ENCODE data around the gene C4BPA.

Gene C4BPA

DNA sequence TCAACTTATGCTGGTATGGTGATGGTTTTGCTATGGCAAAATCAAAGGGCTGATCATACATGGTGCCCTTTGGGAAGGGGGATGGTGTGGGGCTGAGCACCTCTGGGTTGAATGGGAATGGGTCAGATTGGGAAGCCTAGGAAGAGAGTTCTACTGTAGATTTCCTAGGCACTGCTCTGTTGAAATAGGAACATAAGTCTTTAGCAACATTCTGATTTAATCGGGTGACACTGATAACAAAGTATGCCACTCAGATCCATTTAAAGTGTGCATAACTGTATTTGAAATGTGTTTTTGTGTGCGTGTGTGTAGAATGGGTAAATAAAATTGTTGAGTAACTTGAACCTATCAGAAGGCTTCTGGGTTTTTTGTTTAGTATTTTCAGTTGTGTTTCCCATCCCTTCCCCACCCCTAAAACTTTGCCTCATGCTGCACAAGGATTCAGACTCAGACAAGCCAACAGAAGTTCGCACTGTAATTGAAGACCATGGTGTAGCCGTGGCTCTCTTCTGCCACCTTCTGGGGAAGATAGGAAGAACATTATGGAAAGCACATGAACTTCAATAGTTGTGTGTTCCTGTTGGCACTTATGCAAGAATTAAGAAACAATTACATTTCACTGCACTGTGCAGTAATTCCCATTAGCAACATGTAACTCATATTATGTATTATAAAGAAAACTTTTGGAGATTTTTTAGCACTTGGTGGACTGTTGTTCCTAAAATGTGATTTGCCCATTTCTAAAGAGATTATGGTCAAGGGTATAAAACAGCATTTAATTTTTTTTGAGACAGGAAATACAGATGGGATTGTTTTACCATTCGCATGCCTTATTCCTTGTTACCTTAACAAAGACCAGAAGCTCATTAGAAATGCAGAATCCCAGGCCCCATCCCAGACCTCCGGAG lies 26.3 kb upstream of the C4BPA start:
- DNase-seq, result peak; percentile 57

DNA sequence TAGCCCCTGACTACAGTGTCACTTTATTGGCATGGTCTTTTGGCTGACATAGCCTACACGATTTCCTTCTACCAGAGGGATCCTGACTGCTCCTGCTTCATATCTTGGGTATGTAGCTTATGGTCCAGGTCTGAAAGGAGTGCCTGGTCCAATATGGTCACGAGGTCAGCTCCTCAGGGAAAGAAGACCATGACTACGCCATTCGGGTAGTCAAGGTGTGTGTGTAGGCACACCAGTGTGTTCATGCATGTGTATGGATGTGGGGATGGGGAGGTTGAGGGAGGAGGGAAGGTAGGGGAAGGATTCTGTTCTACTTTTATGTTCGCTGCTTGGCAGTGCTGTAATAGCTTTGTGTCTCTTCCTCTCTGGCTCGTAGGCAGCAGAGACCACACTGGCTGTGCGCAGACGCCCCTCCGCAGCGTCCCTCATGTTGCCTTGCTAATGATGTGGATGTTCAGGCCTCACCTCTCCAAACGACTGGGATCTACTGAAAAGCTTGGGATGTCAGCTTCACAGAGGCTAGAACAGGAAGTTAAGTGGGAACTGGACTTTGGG lies 25.4 kb upstream of the C4BPA start:
- no peak for DNase-seq

GRCh38 chr1:207079706-207080241 lies 24.3 kb upstream of the C4BPA start:
- DNase-seq, result no peak

DNA sequence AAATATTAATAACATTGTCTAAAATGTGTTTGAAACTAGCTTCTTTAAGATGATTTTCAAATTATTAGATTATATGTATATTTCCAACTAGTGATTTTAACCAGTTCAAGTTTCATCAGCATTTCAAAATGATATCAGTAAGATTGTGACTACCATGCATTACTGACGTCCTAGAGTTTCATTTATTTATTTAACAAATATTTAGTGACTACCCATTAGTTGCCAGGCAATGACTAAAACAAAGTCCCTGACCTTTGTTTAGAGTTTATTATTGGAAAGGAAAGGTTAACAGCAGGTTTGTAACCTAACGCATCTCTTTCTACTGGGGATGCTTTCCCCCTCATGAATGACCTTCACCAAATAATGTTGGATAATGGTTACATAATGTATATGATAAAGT lies 22.9 kb upstream of the C4BPA start:
- no peak for DNase-seq

DNA sequence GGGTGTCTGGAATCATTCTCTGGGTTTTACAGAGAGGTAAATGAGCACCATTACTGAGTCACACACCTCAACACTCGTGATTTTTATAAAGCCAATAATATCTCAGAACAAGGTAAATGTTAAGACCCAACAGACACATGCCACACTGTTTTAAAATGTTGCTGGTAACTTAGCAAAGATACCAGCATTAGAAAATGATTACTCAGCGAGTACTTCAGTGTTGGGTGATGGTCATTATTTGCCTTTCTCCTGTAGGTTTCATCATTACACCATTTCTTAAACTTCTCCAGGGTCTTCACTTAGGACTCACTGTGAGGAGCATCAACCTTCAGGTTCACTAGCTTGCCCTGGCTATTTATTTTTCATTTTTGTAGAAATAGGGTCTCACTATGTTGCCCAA lies 22.2 kb upstream of the C4BPA start:
- DNase-seq, result no peak

DNA sequence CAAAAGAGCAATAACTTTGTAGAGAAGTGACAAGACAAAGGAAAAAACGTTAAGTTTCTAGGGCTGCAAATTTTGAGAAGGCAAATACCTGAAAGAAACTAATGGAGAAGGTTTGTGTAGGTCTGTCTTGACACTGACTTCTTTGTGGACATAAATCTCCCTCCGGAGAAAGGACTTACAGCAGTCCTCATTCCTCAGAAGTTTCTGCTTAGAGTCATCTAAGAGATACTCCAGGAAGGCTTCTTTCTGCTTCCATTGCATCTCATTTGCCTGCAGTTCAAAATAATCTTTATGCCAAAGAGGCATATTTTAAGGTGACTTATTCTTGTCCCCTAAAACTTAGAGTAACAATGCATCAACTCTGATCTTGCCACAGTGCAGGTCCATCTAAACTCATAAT lies 19.8 kb upstream of the C4BPA start:
- no peak for DNase-seq

DNA sequence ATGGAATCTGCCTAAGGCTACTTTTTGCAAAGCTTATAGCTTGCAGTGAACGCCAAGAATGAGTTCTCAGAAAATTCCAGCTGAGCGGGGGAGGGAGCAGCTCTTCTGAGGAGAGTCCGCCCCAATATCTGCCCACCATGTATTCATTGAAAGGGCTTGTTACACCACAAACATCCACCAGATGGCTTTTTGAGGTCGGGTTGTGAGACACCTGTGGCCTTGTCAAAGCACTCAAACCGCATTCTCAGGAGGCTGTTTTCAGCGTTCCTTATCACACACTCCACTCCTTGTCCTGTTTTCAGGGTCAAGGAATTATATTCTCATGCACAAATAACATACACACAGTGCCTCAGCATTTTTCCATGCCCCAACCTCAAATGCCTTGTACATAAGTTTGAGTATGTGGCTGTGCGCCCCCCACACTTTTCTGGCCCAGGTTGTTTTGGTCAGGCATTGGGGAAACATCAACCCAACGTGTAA lies 19.3 kb upstream of the C4BPA start:
- DNase-seq, result peak; percentile 38

- DNase-seq, result no peak
These were observed 18.1 kb upstream of the C4BPA start for GRCh38 chr1:207085887-207086286.

GRCh38 chr1:207088161-207088560 lies 15.9 kb upstream of the C4BPA start:
- no peak for DNase-seq

- peak; percentile 5 for DNase-seq
These were observed 15.1 kb upstream of the C4BPA start, which contains the start of gene C4BPB for GRCh38 chr1:207088701-207089626. Gene C4BPB (plus strand): TSS chr1:207088860. CDS start chr1:207089532, 672 bp downstream.

DNA sequence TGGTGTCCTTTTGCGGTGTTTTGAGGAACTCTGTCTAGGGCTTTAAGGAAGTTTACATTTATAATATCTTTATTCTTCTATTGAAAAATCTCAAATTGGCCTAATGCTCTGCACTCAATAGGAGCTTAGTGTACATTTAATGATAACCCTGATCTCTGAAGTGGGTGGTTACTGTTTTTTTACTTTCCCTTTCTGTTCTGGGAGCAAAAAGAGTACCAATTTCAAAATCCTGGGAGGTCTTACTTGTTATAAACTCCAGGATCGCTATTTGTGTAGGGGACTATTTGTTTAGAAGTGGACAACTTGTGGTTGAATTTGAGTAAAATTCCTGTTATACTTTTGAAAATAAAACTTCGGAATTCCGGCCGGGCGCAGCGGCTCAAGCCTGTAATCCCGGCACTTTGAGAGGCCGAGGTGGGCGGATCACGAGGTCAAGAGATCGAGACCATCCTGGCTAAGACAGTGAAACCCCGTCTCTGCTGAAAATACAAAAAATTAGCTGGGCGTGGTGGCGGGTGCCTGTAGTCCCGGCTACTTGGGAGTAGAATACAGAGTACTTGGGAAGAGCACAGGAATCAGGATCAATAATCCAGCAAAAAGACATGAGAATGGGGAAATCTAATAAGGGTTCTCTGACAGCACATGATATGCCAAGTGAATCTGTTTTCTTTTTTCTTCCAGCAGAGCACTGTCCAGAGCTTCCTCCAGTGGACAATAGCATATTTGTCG lies 14.2 kb upstream of the C4BPA start:
- DNase-seq, result no peak

DNA sequence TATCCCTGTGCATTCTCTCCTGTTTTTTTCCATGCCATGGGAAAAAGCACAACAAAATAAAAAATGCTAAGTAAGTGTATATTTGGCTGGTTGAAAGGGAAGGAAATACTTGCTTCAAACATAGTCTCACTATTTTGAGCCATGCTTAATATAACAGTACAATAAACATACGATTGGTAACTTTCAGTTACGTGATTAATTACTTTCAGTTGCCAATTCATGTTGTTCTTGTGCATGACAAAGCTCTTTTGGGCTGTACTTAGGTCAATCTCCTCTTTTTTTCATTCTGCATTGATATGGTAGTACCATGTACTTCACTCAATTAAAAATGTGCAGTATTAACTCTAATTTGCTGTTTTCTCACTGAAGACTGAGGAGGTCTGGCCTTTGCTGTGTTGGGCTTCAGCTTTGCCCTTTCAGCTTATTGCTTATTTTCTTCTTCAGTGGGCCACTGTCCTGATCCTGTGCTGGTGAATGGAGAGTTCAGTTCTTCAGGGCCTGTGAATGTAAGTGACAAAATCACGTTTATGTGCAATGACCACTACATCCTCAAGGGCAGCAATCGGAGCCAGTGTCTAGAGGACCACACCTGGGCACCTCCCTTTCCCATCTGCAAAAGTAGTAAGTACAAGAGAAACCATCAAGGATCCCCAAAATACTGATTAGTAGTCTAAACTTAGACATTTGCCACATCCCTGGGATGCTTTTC lies 12.7 kb upstream of the C4BPA start:
- no peak for DNase-seq

GRCh38 chr1:207093944-207094343 lies 10.1 kb upstream of the C4BPA start:
- no peak for DNase-seq

GRCh38 chr1:207097871-207098324 lies 6.1 kb upstream of the C4BPA start:
- no peak for DNase-seq

- no peak for DNase-seq
These were observed 2.3 kb upstream of the C4BPA start for GRCh38 chr1:207101720-207102119.

DNA sequence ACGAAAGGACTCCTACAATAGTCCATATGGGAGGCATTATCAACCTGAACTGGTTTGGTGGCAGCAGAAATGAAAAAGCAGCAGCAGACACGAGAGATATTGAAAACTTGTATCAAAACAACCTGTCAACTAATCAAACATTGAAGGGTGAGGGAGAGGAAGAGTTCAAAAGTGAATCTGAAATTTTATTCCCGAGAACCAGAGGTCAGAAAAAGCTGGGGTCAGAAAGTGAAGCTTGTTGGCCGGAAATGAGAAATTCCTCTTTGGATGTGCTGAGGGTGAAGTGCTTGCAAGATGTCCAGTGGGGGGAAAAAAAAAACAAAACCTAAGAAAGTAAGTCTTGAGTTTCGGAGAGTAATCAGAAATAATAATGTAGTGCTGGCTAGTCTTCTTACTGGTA lies 1.9 kb upstream of the C4BPA start:
- no peak for DNase-seq

DNA sequence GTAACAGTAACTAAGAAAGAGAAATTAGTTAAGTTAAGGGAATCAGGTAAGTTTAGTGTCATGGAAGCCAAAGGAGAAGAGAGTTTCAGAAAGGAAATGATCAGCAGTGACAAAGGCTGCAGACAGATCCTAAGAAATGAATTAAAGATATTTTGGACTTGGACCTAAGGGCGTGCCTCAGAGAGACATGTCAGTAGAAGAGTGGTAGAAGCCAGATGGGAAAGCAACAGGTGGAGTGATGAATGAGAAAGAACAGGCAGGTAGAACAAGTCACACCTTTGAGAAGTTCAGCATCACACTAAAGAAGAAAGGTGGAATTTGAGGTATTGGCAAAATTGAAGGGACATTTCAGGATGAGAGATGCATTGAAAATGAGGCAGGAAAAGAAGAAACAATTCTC lies 1.4 kb upstream of the C4BPA start:
- DNase-seq, result no peak

GRCh38 chr1:207109004-207109403 lies 5.0 kb downstream of the C4BPA start:
- DNase-seq, result no peak

DNA sequence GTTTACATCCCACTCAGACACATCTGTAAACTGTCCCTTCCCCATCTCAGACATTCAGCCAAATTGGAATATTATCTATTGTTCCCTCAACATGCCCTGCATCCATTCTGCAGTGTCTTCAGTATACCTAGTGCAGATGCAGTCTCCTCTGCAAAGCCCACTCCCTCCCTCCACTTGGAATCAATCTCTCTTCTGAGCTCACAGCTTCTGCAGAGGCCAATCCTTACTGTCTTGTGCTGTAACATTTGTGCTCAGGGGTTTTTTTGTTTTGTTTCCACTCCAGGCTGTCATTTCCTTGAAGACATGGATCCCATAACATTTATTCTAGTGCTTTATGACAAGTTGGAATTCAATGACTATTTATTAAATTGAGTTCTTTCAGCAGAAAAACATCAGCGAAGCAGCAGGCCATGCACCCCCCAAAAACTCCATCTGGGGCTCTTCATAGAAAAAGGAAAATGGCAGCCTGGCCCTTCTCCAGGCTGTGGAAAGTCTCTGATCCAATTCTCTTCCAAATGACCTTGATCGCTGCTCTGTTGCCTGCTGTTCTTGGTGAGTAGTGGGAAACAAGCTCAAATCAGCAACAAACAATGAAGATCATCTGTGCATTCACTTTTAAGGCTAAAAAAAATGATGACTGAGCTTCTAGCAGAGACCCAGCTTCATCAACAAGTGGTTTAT lies 8.7 kb downstream of the C4BPA start:
- no peak for DNase-seq

GRCh38 chr1:207115269-207115668 lies 11.2 kb downstream of the C4BPA start:
- DNase-seq, result no peak

GRCh38 chr1:207124389-207124788 lies 20.4 kb downstream of the C4BPA start:
- DNase-seq, result no peak
